HG02884 (cell line): ENCODE data around the gene FAM219B.
"Not testable (repeated sequence)": the region's sequence is repeated elsewhere in the genome, so short reads cannot be mapped to it uniquely, and the experiment has no call there.

ENCODE experiments used
- ATAC-seq: cut with Tn5 transposase; IDR thresholded peaks from one replicate; pipeline ENCODE4 v1.9.1; 2021; ENCODE audit warnings: mild to moderate bottlenecking, moderate library complexity; ENCODE audit not compliant: unreplicated experiment

FAM219B gene

DNA sequence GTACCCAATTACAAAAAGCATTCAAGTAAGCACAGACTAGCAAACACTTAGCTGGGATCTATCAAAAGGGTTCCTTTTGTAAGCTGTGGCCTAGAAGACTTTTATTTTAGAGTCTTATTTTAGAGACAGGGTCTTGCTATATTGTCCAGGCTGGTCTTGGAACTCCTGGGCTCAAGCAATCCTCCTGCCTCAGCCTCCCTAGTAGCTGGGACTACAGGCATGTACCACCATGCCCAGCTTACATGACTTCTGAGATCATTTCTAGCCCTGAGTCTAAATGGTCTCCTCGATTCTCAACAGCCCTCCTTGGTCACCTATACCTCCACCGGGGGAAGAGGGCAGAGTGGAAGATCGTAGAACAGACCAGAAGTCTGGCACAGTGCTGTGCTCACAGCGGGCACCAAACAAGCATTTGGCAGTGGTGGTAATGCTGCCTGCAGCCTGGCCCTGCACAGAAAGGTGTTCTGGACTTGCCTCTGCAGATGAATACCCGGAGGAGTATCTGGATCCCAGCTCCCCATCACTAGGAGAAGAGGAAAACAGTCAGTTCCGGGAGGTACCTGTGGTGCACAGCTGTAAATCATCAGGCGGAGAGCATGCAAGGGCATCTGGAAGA lies 2.4 kb downstream of the FAM219B start:
- no peak for ATAC-seq

GRCh38 chr15:74903676-74904075 lies 3.0 kb downstream of the FAM219B start:
- ATAC-seq, result no peak

DNA sequence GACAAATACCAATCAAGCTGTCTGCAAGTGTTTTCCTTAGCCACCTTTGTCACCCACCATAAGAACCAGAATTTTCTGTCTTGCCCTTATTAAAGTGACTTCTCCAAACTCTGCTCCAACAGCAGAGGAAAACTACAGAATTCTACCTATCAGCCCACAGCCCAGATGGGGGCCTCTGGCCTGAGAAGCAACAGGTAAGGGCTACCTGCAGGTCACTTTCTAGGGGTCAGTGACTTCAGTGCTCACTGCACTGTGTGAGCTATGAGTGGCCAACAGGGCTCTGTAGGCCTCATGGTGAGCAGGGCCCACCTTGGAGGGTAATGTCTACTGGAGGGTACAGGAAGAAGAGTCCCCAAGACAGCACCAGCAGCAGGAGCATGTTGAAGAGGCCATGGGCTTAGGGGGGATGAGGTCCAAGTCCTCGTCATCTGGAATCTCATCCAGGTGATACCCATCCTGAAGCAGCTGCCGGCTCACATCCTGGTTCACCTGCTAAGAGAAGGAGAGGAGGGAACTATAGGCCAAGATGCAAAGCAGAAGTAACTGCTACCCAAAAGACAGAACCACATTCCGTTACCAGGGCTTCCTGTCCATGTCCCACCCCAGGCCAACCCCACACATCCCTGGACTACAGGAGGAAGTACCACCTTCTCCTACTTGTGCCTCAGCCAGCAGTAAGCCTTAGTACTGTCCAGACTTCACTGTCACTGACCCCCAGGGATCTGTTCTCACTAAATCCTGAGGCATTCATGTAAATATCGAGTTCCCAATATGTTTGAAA lies 4.2 kb downstream of the FAM219B start:
- no peak for ATAC-seq

GRCh38 chr15:74901612-74902063 lies 5.0 kb downstream of the FAM219B start:
- ATAC-seq, result no peak

GRCh38 chr15:74897300-74897701 lies 9.3 kb downstream of the FAM219B start:
- no peak for ATAC-seq

GRCh38 chr15:74896316-74896715 lies 10.3 kb downstream of the FAM219B start:
- ATAC-seq, result no peak

DNA sequence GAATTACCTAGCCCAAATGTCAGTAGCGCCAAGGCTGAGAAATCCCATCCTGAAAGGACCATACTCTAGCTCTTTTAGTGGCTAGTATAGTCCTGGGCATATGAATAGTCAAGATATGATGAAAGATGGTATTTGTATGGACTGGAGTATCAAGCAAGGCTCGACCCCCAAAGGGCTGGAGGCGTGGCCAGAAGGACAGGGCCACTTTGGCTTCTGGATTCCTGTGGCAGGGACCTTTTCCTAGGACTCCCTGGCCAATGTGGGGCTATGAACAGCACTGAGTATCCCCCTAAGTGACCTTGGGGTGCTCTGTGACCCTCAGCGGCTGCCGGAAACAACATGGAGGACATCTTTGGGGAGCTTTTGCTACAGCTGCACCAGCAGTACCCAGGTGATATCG lies 10.8 kb downstream of the FAM219B start:
- no peak for ATAC-seq

DNA sequence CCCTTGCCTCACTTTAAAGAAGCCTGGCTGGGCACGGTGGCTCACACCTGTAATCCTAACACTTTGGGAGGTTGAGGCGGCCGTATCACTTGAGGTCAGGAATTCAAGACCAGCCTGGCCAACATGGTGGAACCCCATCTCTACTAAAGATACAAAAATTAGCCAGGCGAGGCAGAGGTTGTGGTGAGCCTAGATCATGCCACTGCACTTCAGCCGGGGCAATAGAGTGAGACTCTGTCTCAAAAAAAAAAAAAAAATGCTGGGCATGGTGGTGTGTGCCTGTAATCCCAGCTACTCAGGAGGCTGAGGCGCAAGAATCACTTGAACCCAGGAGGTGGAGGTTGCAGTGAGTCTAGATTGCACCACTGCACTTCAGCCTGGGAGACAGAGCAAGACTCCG lies 12.3 kb downstream of the FAM219B start:
- not testable (repeated sequence) for ATAC-seq

DNA sequence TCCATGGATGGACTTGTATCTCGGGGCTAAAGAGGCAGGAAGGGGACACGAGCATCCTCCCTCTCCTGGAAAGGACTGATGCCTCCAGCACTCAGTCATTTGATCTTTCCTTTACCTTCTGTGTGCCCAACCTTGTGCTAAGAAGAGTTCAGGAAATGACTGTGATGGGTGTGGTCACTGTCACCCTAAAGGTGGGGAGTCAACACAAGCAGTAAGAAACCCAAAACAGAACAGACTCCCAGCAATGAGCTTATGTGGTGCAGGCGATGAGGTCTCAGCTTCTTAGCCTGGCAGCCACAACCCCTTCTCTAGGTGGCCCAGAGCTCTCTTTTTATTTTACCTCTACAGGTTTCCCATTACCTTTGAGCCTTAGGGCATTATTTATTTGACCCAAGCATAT lies 13.0 kb downstream of the FAM219B start:
- ATAC-seq, result no peak

DNA sequence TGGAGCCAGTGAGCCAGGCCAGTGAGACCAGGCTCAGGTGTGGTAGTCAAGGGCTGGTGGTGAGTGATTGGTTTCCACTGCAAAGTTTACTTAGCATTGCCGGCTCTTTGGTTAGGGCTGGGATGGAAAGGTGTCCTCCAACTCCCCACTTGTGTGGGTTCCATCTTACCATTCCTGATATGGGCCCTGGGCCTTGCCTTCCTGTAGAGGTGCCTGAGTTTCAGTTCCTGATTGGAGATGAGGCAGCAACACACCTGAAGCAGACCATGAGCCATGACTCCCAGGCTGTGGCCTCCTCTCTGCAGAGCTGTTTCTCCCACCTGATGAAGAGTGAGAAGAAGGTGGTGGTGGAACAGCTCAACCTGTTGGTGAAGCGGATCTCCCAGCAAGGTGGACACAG lies 13.7 kb downstream of the FAM219B start:
- ATAC-seq, result no peak

- no peak for ATAC-seq
These were observed 14.3 kb downstream of the FAM219B start for GRCh38 chr15:74892313-74892712.

GRCh38 chr15:74891469-74891868 lies 15.2 kb downstream of the FAM219B start:
- ATAC-seq, result no peak

- ATAC-seq, result no peak
These were observed 16.0 kb downstream of the FAM219B start for GRCh38 chr15:74890665-74890960.

DNA sequence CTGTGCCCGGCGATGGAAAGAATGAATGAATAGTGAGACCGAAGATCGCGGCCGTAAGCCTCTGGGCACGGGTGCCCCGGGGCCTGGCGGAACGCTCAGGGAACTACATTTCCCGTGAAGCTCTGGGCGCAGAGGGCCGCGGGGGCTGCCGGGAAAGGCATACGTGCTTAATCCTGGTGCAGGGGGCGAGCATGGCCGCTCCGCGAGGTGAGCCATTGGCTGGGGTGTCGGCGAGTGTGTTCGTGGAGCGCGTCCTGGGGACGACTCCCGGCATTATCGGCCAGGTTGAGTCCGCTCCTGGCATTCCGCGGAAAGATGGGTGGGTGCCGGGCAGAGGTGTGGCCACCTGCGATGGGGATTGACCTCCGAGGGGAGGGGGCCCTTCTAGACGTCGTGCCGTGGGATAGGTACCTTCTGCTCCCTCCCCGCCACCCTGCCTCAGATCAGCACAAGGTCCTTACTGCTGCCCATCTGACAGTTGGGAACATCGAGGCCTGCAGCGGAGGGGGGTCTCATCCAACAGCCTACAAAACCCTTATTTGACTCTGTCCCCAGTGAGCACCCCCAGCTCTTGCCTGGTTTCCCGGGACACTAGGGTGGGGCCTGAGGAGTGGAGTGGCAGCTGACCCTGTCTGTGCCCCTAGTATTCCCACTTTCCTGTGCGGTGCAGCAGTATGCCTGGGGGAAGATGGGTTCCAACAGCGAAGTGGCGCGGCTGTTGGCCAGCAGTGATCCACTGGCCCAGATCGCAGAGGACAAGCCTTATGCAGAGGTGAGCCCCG lies 16.6 kb downstream of the FAM219B start, which contains the start of gene MPI:
Gene MPI, plus strand, starts transcription at position 160 of the 782 bp plus-strand sequence. Its CDS starts 32 bp downstream, at position 192.
- ATAC-seq, result peak; percentile 84

GRCh38 chr15:74889390-74889882 lies 17.2 kb downstream of the FAM219B start:
- ATAC-seq, result peak; percentile 20

DNA sequence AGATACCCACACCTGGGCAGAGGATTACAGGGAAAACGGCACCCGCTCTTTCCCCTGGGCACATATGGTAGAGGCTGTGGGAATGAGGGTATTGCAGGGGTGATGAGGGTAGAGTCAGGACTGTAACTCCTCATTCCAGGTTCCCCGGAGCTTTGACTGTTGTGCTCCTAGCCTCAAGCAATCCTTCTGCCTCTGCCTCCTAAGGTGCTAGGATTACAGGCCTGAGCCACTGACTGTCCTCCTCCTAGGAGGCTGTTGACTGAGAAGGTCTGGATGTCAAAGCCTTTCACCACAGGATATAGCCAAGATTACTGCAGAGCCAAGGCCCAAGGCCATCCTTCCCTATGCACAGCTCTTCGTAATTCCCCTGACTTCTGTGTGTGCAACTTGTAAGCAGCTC lies 17.9 kb downstream of the FAM219B start:
- no peak for ATAC-seq

GRCh38 chr15:74887537-74888193 lies 19.0 kb downstream of the FAM219B start:
- ATAC-seq, result not testable (repeated sequence)

- no peak for ATAC-seq
These were observed 21.2 kb downstream of the FAM219B start for GRCh38 chr15:74885461-74885860.

DNA sequence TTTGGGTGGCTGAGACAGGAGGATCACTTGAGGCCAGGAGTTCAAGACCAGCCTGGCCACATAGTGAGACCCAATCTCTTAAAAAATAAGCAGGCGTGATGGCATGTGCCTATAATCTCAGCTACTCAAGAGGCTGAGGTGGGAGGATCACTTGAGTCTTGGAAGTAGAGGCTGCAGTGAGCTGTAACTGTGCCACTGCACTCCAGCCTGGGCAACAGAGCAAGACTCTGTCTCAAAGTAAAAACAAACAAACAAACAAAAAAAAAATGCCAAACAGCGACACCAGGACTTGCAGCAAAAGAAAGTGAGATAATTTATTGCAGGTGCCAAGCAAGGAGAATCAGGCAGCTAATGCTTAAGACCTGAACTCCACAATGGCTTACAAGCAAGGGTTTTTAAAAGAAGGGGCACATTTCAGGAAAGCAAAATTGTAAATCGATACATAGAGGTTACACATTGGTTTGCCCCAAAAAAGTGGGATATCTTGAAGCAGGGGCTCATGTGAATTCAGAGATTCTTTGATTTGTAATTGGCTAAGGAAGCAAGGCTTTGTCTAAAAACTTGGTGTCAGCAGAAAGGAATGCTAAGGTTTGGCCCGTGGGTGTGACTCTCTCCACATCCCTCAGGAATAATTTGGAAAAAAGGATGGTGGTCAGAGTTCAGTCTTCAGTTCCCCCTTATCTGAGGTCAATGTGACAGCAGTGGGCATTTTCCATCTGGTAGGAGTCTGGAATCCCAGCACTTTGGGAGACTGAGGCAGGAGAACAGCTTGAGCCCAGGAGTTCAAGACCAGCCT lies 22.0 kb downstream of the FAM219B start:
- ATAC-seq, result no peak

GRCh38 chr15:74882528-74882927 lies 24.1 kb downstream of the FAM219B start:
- ATAC-seq, result no peak
